Ishikawa (cell line): ENCODE data around the gene DST.

Experiments used
- CEBPB ChIP-seq: IDR thresholded peaks from 2 replicates; pipeline ENCODE4 v1.6.1; 2012
- CREB1 ChIP-seq: IDR thresholded peaks from 2 replicates; pipeline ENCODE4 v1.6.1; 2012; ENCODE audit warnings: low read depth
- EGR1 ChIP-seq: IDR thresholded peaks from 2 replicates; pipeline ENCODE4 v1.6.1; 2012
- EP300 ChIP-seq: IDR thresholded peaks from 2 replicates; pipeline ENCODE4 v1.6.1; 2012; ENCODE audit warnings: borderline replicate concordance
- FOXM1 ChIP-seq: IDR thresholded peaks from 2 replicates; pipeline ENCODE4 v1.6.1; 2012; ENCODE audit warnings: low read depth, borderline replicate concordance
- MAX ChIP-seq: IDR thresholded peaks from 2 replicates; pipeline ENCODE4 v1.6.1; 2012
- NFIC ChIP-seq: IDR thresholded peaks from 2 replicates; pipeline ENCODE4 v1.6.1; 2012
- RAD21 ChIP-seq: IDR thresholded peaks from 2 replicates; pipeline ENCODE4 v1.6.1; 2012; ENCODE audit warnings: low read depth
- REST ChIP-seq: IDR thresholded peaks from 2 replicates; pipeline ENCODE4 v1.6.1; 2012; ENCODE audit warnings: low read depth, mild to moderate bottlenecking
- TAF1 ChIP-seq: IDR thresholded peaks from 2 replicates; pipeline ENCODE4 v1.6.1; 2012; ENCODE audit warnings: low read depth, mild to moderate bottlenecking
- TCF12 ChIP-seq: IDR thresholded peaks from 2 replicates; pipeline ENCODE4 v1.6.1; 2012; ENCODE audit warnings: low read depth
- TEAD4 ChIP-seq: IDR thresholded peaks from 2 replicates; pipeline ENCODE4 v1.6.1; 2012
- USF1 ChIP-seq: IDR thresholded peaks from 2 replicates; pipeline ENCODE4 v1.6.1; 2012
- YY1 ChIP-seq: IDR thresholded peaks from 2 replicates; pipeline ENCODE4 v1.6.1; 2012; ENCODE audit warnings: low read depth
- ZBTB7A ChIP-seq: IDR thresholded peaks from 2 replicates; pipeline ENCODE4 v1.6.1; 2012; ENCODE audit warnings: low read depth

Gene DST

GRCh38 chr6:56637640-56638039, 5.0 kb downstream of the DST start:
- no peak for TF ChIP-seq CEBPB
- TF ChIP-seq TCF12 = no peak
- no peak for TF ChIP-seq FOXM1
- no peak for TF ChIP-seq USF1
- peak; percentile 76 for TF ChIP-seq RAD21

- TF ChIP-seq EP300 = no peak
- no peak for TF ChIP-seq USF1
- no peak for TF ChIP-seq CREB1
- TF ChIP-seq TAF1 = no peak
- TF ChIP-seq NFIC = no peak
- no peak for TF ChIP-seq TEAD4
- no peak for TF ChIP-seq TCF12
- no peak for TF ChIP-seq RAD21
- TF ChIP-seq REST = no peak
- no peak for TF ChIP-seq EGR1
- no peak for TF ChIP-seq FOXM1
- no peak for TF ChIP-seq CEBPB
- TF ChIP-seq YY1 = no peak
- no peak for TF ChIP-seq ZBTB7A
- no peak for TF ChIP-seq MAX
Measured at GRCh38 chr6:56628105-56628504, 14.6 kb downstream of the DST start.

- TF ChIP-seq TEAD4 (no peak), YY1 (no peak), USF1 (no peak), NFIC (no peak), CEBPB (no peak), FOXM1 (no peak), REST (no peak), EP300 (no peak), RAD21 (no peak), EGR1 (no peak)
Measured at GRCh38 chr6:56625356-56625755, 17.3 kb downstream of the DST start.

GRCh38 chr6:56624728-56625069, 18.0 kb downstream of the DST start:
- TF ChIP-seq EP300 = no peak
- no peak for TF ChIP-seq TAF1
- no peak for TF ChIP-seq YY1
- TF ChIP-seq USF1 = no peak
- no peak for TF ChIP-seq TCF12
- TF ChIP-seq EGR1 = no peak
- no peak for TF ChIP-seq MAX
- no peak for TF ChIP-seq REST
- TF ChIP-seq FOXM1 = no peak
- TF ChIP-seq CEBPB = no peak
- no peak for TF ChIP-seq NFIC
- TF ChIP-seq TEAD4 = no peak
